ENCODE data around the gene TGFBR3.
A peak's percentile ranks its signal among the peaks of the same experiment; 100 is the strongest.

The TGFBR3 gene

DNA sequence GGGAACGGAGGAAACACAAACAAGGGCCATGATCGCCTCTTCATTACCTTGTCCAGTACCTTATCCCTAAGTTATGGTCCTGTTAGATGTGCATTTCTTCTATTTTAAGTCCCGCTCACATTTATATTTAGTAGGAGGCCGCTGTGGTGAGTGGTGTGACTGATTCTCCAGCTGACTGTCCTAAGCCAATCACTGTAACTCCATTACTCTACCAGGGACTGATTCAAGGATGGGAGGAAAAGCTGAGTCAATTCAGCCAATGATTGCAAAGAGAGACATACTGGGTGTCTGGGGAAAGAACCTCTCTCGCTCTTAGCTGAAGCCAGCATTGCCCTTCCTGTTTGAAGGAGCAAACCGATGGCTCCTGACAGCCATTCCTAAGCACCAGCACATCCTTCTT is 59.7 kb downstream of the TGFBR3 start:
- DNase-seq (ENCODE audit: low spot score) = no peak

- DNase-seq (ENCODE audit: low spot score) = no peak
These were observed 64.7 kb downstream of the TGFBR3 start for GRCh38 chr1:91821126-91821868.

GRCh38 chr1:91819038-91819788 is 66.7 kb downstream of the TGFBR3 start:
- no peak for DNase-seq (ENCODE audit: low spot score)

- DNase-seq (ENCODE audit: low spot score) = no peak
These were observed 67.3 kb downstream of the TGFBR3 start for GRCh38 chr1:91818713-91818975.

GRCh38 chr1:91817211-91817905 is 68.6 kb downstream of the TGFBR3 start:
- DNase-seq (ENCODE audit: low spot score) = no peak

- no peak for DNase-seq (ENCODE audit: low spot score)
These were observed 69.9 kb downstream of the TGFBR3 start for GRCh38 chr1:91816031-91816430.

GRCh38 chr1:91814448-91814847 is 71.5 kb downstream of the TGFBR3 start:
- DNase-seq (ENCODE audit: low spot score) = no peak

DNA sequence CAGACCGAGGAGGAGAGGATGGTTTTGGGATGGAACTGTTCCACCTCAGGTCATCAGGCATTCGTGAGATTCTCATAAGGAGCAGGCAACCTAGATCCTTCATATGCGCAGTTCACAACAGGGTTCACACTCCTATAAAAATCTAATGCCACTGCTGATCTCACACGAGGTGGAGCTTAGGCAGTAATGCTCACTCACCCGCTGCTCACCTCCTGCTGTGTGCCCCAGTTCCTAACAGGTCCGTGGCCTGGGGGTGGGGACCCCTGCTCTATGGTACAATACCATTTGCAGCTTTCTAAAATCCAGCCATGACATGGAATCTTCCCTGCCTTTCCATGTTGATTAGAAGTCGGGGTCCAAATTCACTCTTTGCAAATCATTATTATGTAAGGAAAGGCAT is 72.1 kb downstream of the TGFBR3 start:
- no peak for DNase-seq (ENCODE audit: low spot score)

GRCh38 chr1:91811363-91812025 is 74.5 kb downstream of the TGFBR3 start:
- DNase-seq (ENCODE audit: low spot score) = no peak

GRCh38 chr1:91809317-91809716 is 76.6 kb downstream of the TGFBR3 start:
- DNase-seq (ENCODE audit: low spot score) = no peak

DNA sequence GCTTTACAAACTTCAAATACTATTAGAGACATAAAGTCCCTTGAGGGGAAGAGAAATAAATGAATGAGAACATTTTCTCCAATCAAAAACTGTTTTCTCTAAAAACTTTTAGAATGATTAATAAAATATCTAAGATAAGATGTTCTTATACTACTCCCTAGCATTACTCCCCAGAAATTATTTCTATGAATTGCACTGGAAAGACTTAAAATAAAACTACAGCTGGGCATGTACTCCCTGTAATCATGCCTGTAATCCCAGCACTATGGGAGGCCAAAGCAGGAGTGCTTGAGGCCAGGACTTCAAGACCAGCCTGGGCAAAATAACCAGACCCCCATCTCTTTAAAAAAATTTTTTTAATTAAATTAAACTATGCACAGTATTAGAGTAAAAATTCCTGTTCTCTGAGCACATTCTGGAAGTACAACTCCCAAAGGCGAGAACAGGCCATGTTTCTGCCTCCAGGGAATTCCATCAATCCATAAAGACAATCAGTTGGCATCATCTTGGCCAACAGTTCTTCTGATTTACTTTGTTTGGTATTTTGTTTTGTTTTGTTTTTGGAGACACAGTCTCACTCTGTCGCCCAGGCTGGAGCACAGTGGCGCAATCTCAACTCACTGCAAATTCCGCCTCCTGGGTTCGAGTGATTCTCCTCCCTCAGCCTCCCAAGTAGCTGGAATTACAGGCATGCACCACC is 77.9 kb downstream of the TGFBR3 start:
- DNase-seq (ENCODE audit: low spot score) = no peak

DNA sequence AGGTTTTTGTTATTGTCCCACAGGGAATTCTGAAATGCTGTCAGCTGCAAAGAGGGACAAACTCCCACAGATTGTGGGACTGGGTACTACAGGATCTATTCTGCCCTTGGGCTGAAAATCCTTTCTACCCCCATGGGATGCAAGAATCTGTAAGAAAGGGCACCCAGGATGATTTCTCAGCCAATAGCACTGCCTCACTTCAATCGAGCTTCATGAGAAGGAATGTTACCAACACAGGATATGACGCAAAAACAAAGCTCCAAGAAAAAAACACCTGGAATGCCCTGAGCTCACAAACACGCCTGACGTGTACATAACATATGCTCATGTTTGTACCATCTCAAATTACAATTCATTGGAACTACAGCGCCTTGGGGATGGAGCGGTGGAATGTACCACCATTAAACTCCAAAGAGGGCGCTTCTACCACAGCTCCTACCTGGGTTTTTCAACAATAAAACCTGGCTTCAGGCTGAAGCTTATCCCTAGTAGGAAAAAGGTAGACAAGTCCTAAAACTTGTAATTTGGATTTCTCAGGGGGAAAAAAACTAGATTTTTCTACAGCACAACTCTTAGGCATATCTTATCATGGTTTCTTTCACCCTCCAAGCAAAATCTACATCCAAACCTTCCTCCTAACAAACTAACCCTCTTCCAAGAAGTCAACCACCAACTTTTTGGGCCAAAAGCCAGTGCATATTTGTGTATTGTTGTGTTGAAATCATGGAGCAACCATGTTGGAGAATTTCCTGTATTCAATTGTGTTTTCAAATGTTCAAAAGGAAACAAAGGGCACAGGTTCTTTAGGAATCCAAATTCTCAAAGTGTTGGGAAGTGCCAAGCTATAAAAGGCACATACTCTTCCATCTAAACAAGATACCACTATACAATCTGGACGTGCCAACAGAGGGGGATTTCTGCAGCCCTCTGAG is 78.9 kb downstream of the TGFBR3 start:
- DNase-seq (ENCODE audit: low spot score) = no peak

- no peak for DNase-seq (ENCODE audit: low spot score)
These were observed 79.7 kb downstream of the TGFBR3 start for GRCh38 chr1:91806181-91806768.

GRCh38 chr1:91805311-91805801 is 80.6 kb downstream of the TGFBR3 start:
- no peak for DNase-seq (ENCODE audit: low spot score)

GRCh38 chr1:91804546-91805023 is 81.4 kb downstream of the TGFBR3 start:
- DNase-seq (ENCODE audit: low spot score) = peak; percentile 78

GRCh38 chr1:91803847-91804545 is 82.0 kb downstream of the TGFBR3 start:
- peak; percentile 90 for DNase-seq (ENCODE audit: low spot score)

DNA sequence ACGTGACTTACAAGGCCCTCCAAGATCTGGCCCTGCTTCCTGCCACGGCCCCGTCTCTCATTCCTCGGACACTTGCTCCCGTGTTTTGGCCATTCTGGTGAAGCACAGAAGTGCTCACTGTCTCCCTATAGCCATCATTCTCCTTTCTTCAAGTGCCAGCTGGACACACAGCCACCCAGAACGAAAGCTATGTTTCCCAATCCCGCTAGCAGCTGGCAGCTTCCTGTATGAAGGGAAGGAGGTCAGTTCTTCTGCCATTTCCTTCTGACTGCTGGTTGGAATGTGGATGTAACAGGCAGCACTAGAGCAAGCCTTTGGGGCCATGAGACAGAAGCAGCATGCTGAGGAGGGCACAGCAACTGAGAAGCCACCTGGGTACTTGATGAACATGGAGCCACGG is 82.8 kb downstream of the TGFBR3 start:
- DNase-seq (ENCODE audit: low spot score) = no peak

GRCh38 chr1:91801496-91802115 is 84.3 kb downstream of the TGFBR3 start:
- no peak for DNase-seq (ENCODE audit: low spot score)

- DNase-seq (ENCODE audit: low spot score) = no peak
These were observed 86.1 kb downstream of the TGFBR3 start for GRCh38 chr1:91799863-91800262.
